Ishikawa (cell line): Measurements from ENCODE around the gene PLA2G1B.

Source experiments
- CEBPB ChIP-seq: IDR thresholded peaks from 2 replicates; pipeline ENCODE4 v1.6.1; 2012
- CREB1 ChIP-seq: IDR thresholded peaks from 2 replicates; pipeline ENCODE4 v1.6.1; 2012; ENCODE audit warnings: low read depth
- EGR1 ChIP-seq: IDR thresholded peaks from 2 replicates; pipeline ENCODE4 v1.6.1; 2012
- EP300 ChIP-seq: IDR thresholded peaks from 2 replicates; pipeline ENCODE4 v1.6.1; 2012; ENCODE audit warnings: borderline replicate concordance
- FOXM1 ChIP-seq: IDR thresholded peaks from 2 replicates; pipeline ENCODE4 v1.6.1; 2012; ENCODE audit warnings: low read depth, borderline replicate concordance
- NFIC ChIP-seq: IDR thresholded peaks from 2 replicates; pipeline ENCODE4 v1.6.1; 2012
- RAD21 ChIP-seq: IDR thresholded peaks from 2 replicates; pipeline ENCODE4 v1.6.1; 2012; ENCODE audit warnings: low read depth
- TAF1 ChIP-seq: IDR thresholded peaks from 2 replicates; pipeline ENCODE4 v1.6.1; 2012; ENCODE audit warnings: low read depth, mild to moderate bottlenecking
- TCF12 ChIP-seq: IDR thresholded peaks from 2 replicates; pipeline ENCODE4 v1.6.1; 2012; ENCODE audit warnings: low read depth
- TEAD4 ChIP-seq: IDR thresholded peaks from 2 replicates; pipeline ENCODE4 v1.6.1; 2012
- YY1 ChIP-seq: IDR thresholded peaks from 2 replicates; pipeline ENCODE4 v1.6.1; 2012; ENCODE audit warnings: low read depth
- ZBTB7A ChIP-seq: IDR thresholded peaks from 2 replicates; pipeline ENCODE4 v1.6.1; 2012; ENCODE audit warnings: low read depth
- TF ChIP-seq, protein P1 (sequence below): IDR thresholded peaks from 2 replicates; pipeline ENCODE4 v1.6.1; 2012; ENCODE audit warnings: low read depth, mild to moderate bottlenecking
- TF ChIP-seq, protein P2 (sequence below): IDR thresholded peaks from 2 replicates; pipeline ENCODE4 v1.6.1; 2012
- TF ChIP-seq, protein P3 (sequence below): IDR thresholded peaks from 2 replicates; pipeline ENCODE4 v1.6.1; 2012

PLA2G1B gene

DNA sequence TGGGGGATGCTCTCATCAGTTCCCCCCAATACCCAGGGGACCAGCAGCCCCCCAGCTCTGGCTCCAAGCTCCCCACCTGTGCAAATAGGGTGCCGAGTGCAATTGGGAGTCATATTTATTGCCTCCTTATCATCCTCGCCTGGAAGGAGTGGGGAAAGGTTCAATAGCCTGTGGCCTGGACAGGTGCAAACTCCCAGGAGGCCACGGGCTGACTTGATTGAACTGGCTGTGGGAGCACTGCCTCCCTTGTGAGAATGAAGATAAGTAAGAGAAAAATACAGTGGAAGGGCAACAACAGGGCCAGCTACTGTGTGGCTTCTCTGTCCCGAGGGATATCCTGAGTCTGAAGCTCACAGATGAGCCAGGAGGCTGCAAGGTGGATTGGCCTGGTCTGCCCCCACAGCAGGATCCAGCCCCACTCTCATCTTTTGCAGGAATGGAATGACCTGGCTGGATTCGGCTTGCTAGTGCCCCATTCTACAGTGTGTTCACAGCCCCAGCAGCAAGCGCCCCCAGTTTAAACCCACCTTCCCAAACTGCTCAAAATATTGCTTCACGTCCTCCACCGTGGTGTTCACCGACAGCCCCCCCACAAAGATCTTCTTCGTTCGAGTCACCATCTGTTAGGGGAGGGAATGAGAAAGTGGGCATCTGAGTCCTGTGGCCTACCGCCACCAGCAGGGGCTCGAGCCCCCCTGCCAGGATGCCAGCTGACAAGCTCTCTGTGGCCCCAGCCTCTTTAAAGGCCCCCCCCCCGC, 35.1 kb upstream of the PLA2G1B start:
- TF ChIP-seq FOXM1 (no peak), EGR1 (no peak), EP300 (no peak), TCF12 (no peak), TEAD4 (no peak), RAD21 (no peak), TAF1 (no peak)
- TF ChIP-seq, protein P1, sequence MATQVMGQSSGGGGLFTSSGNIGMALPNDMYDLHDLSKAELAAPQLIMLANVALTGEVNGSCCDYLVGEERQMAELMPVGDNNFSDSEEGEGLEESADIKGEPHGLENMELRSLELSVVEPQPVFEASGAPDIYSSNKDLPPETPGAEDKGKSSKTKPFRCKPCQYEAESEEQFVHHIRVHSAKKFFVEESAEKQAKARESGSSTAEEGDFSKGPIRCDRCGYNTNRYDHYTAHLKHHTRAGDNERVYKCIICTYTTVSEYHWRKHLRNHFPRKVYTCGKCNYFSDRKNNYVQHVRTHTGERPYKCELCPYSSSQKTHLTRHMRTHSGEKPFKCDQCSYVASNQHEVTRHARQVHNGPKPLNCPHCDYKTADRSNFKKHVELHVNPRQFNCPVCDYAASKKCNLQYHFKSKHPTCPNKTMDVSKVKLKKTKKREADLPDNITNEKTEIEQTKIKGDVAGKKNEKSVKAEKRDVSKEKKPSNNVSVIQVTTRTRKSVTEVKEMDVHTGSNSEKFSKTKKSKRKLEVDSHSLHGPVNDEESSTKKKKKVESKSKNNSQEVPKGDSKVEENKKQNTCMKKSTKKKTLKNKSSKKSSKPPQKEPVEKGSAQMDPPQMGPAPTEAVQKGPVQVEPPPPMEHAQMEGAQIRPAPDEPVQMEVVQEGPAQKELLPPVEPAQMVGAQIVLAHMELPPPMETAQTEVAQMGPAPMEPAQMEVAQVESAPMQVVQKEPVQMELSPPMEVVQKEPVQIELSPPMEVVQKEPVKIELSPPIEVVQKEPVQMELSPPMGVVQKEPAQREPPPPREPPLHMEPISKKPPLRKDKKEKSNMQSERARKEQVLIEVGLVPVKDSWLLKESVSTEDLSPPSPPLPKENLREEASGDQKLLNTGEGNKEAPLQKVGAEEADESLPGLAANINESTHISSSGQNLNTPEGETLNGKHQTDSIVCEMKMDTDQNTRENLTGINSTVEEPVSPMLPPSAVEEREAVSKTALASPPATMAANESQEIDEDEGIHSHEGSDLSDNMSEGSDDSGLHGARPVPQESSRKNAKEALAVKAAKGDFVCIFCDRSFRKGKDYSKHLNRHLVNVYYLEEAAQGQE = no peak

DNA sequence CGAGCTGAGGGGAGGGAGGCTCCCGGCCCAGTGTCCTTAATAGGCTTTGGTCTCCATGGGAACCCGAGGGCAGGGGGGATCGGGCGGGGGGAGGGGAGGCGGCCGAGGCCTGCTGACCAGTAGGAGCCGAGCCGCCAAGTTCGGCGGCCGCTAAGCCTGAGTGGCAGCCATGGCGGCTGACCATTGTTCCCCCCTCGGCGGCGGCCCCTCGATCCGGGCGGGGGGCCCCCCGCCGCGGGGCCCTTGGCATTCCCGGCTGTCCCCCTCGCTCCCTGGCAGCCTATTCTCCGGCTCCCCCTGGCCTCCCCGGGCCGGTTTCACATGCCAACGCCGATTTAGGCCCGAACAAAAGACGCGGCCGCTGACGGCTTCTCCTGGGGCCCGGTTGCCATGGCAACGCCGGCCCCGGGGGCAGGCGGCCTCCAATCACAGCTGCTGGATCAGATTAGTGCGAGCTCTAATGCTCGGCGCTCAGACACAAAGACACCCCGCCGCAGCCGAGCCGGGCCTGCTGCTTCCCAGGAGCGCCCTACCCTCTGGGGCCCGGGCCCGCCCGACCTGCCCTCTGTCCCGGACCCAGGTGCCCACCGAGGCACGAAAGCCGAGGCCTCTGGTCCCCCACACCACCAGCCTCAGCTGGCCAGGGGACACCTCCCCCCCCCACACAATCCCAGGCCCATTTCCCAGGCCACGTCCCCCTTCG, 34.1 kb upstream of the PLA2G1B start:
- 0 out of 2 replicates have a peak, but pooled peaks have one; percentile 9 for TF ChIP-seq EGR1
- peak; percentile 89 for TF ChIP-seq ZBTB7A
- TF ChIP-seq, protein P1 = no peak
- TF ChIP-seq CEBPB = no peak
- peak; percentile 20; the same call in 1 of the 2 replicates for TF ChIP-seq NFIC
- peak; percentile 54; the same call in 1 of the 2 replicates for TF ChIP-seq CREB1
- peak; percentile 32; the same call in 1 of the 2 replicates for TF ChIP-seq TCF12
- TF ChIP-seq TAF1 = no peak
- 0 out of 2 replicates have a peak, but pooled peaks have one; percentile 12 for TF ChIP-seq TEAD4
- peak; percentile 57; the same call in 1 of the 2 replicates for TF ChIP-seq YY1
- TF ChIP-seq, protein P2, sequence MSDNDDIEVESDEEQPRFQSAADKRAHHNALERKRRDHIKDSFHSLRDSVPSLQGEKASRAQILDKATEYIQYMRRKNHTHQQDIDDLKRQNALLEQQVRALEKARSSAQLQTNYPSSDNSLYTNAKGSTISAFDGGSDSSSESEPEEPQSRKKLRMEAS = 0 out of 2 replicates have a peak, but pooled peaks have one; percentile 43
- TF ChIP-seq EP300 = no peak
- TF ChIP-seq, protein P3, sequence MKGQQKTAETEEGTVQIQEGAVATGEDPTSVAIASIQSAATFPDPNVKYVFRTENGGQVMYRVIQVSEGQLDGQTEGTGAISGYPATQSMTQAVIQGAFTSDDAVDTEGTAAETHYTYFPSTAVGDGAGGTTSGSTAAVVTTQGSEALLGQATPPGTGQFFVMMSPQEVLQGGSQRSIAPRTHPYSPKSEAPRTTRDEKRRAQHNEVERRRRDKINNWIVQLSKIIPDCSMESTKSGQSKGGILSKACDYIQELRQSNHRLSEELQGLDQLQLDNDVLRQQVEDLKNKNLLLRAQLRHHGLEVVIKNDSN = no peak
- TF ChIP-seq RAD21 = no peak
- TF ChIP-seq FOXM1 = no peak

DNA sequence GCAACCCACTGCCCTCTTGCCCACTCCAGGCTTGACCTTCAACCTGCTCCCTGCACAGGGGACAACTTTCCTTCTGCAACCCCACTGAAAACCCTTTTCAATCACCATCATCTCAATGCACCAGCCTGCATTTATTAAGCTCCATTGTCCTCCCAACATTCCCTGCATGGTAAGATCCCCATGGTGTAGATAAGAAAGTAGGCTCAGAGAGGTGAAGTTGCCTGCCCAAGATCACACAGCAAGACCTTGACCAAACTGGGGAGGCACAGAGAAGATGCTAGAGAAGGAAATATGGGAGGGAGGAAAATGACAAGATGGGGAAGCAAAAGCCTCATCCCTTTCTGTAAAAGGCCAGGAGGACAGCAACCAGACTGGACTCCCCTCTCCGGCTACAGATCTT, 31.5 kb upstream of the PLA2G1B start:
- TF ChIP-seq NFIC (no peak), ZBTB7A (no peak), CEBPB (no peak), YY1 (no peak), FOXM1 (no peak), TEAD4 (no peak), EP300 (no peak), CREB1 (no peak), TAF1 (no peak), RAD21 (no peak), EGR1 (no peak), TCF12 (no peak)
- TF ChIP-seq, protein P1 = no peak
- TF ChIP-seq, protein P2 = no peak
- TF ChIP-seq, protein P3 = no peak

DNA sequence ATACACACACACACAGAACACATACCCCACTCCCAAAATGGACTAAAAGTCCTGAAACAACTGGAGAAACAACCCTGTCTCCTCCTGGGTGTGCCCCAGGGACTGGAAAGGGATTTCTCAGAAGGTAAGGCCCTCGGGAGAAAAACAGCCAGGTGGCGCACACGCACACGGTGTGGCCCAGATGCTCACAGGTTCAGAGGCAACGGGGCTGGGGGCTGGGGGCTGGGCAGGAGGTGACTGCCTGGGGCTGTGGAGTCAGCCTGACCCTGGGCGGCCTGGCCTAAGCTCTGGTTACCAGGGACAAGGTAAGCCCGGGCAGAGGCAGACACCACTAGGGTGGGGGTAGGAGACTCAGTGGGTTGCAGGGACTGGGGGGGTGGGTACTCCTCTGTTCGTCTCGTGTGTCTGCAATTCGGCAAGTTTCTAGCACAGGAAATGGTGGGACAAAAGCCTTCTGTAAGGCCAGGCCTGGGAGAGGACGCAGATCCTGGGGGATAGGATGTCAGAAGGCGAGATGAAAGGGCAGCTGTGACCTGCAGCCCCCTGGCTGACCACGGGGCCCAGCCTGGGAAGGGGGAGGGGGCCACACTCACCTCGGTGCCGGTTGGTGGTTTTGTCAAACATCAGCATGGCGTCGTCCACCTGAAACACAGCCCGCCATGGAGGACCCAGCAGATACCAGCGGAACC, 31.0 kb upstream of the PLA2G1B start:
- TF ChIP-seq RAD21 = peak; percentile 14; the same call in 1 of the 2 replicates
- TF ChIP-seq ZBTB7A = no peak
